ENCODE results near the gene OSMR. TPM values are rescaled to one million over a fixed set of nuclear protein-coding genes. Genes with fewer than 3 reads are reported as not detected.

OSMR gene
- total RNA-seq, 1 donor from 2014 or later: 11.7 TPM

DNA sequence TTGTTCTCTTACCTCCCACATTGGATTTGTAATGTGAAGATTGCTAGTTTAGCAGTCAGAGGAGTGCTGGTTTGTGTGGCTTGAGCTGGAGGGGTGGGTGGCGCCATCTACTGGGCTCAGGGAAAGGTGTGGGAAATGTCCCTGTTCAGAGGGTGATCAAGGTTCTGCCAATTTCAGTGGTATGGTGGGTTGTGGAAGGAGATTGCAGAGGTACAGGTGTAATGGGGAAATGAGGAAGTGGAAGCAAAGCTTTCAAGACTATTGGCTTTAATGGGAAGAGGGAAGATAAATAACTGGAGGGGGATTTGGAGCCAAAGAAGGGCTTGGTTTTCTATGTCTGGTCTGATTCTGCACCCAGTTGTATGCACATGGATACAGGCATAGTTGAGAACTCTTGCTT is 76.4 kb downstream of the OSMR start:
- Histone ChIP-seq H3K27me3 (ENCODE audit: low read depth) (no peaks in the 10 kb centered on the region), H3K27ac (replicated peaks) (no peak overlapping the region), H3K9me3 (replicated peaks) (no peaks in the 10 kb centered on the region), H3K36me3 (peaks cover 76% of the 10 kb centered on the region), H3K4me1 (peaks cover 14% of the 10 kb centered on the region), H3K4me3 (no peak overlapping the region)
- intact Hi-C loops (cut with micrococcal nuclease): no loop called here
- TF ChIP-seq, protein P1, sequence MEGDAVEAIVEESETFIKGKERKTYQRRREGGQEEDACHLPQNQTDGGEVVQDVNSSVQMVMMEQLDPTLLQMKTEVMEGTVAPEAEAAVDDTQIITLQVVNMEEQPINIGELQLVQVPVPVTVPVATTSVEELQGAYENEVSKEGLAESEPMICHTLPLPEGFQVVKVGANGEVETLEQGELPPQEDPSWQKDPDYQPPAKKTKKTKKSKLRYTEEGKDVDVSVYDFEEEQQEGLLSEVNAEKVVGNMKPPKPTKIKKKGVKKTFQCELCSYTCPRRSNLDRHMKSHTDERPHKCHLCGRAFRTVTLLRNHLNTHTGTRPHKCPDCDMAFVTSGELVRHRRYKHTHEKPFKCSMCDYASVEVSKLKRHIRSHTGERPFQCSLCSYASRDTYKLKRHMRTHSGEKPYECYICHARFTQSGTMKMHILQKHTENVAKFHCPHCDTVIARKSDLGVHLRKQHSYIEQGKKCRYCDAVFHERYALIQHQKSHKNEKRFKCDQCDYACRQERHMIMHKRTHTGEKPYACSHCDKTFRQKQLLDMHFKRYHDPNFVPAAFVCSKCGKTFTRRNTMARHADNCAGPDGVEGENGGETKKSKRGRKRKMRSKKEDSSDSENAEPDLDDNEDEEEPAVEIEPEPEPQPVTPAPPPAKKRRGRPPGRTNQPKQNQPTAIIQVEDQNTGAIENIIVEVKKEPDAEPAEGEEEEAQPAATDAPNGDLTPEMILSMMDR (IDR thresholded peaks at IDR 0.05; ENCODE audit: borderline replicate concordance): peak; percentile 75
- DNase-seq: peak; percentile 43

DNA sequence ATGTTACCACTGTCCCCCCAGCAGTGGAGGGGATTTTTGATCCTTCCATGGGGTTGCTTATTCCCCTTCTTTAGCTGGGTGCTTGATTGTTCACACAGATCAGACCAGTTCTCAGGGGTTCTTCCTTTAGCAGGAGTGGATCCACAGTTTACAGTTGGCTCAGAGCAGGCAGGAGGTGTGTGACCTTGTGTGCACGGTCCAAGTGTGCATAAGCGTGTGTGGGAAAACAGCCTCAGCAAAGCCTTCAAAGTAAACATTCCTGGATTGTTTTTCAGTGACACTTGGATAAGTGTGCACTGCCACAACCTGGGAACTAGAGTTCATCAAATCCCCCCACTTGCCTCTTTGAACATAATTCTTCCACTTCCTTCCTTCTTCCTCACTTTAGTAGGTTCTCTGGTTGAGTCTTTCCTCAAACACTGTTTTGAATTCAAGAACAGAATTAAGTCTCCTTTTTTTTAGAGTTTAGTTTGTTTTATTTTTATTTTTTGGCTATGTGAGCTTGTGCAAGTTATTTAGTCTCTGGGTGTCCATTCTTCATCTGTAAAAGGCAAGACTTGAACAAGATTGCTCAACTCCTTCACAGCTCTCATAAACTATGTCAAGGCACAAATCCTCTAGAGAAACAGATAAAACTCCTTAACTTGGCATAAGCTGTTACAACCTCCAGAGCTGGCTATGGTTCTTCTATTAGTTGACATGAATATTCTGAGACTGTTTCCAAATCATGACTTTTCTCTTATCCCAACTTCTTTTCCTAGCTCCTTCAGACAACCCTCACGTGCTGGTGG is 78.0 kb downstream of the OSMR start:
- Histone ChIP-seq H3K9me3 (replicated peaks) (no peaks in the 10 kb centered on the region), H3K36me3 (peaks cover 77% of the 10 kb centered on the region), H3K4me3 (no peak overlapping the region), H3K4me1 (peaks cover 14% of the 10 kb centered on the region), H3K27me3 (ENCODE audit: low read depth) (no peaks in the 10 kb centered on the region), H3K27ac (replicated peaks) (peak overlapping the region; percentile 58)
- TF ChIP-seq, protein P1 (IDR thresholded peaks at IDR 0.05; ENCODE audit: borderline replicate concordance): no peak
- DNase-seq: no peak
- intact Hi-C loops (cut with micrococcal nuclease): no loop called here

DNA sequence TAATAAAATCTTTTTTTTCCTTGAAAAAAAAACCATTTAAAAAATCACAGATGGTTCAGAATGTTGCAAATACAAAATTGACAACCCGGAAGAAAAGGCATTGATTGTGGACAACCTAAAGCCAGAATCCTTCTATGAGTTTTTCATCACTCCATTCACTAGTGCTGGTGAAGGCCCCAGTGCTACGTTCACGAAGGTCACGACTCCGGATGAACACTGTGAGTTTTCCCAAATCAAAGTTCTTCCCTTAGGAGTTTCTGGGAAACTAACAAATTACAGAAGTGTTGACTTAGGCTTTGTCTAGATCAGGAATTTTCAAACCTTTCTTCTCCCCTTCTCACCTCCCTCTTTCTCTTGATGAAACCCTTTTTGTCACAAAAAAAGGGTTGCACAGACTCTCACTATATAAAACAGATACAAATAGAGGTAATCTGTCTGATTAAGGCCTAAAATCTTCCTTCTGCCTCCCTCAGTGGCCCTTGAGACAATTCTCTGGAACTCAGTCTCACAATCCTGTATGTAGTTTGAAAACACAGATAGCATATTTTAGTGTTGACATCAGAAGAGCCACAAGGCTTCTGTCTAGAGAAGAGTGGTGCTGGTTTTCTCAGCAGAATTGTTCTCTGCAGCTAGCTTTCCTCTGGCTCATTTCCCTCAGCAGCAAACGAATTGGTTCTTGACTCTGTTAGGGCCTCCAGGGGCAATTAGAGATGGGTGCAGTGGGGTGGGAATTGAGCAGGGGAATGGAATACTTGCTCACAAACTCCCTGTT is 79.5 kb downstream of the OSMR start:
- DNase-seq: no peak
- H3K27me3 ChIP-seq (ENCODE audit: low read depth): no peaks in the 10 kb centered on the region
- H3K9me3 ChIP-seq (replicated peaks): no peaks in the 10 kb centered on the region
- peaks cover 14% of the 10 kb centered on the region for H3K4me1 ChIP-seq
- H3K36me3 ChIP-seq: peaks cover 65% of the 10 kb centered on the region
- H3K27ac ChIP-seq (replicated peaks): peak overlapping the region; percentile 52
- no peak overlapping the region for H3K4me3 ChIP-seq
- TF ChIP-seq, protein P1 (IDR thresholded peaks at IDR 0.05; ENCODE audit: borderline replicate concordance): no peak
- intact Hi-C loops (cut with micrococcal nuclease): no loop called here

DNA sequence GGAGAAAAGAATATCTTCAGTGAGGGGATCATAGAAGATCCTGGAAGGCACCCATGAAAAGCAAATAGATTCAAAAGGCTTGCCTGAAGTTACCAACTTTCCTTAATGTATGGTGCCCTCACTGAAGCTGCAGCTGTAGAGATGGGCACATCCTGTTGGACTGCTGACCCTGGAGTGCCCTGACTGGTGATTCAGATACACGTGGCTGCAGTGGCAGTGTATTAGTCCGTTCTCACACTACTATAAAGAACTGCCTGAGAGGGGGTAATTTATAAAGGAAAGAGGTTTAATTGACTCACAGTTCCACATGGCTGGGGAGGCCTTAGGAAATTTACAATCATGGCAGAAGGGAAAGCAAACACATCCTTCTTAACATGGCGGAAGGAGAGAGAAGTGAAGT is 80.3 kb downstream of the OSMR start:
- intact Hi-C loops (cut with micrococcal nuclease): no loop called here

DNA sequence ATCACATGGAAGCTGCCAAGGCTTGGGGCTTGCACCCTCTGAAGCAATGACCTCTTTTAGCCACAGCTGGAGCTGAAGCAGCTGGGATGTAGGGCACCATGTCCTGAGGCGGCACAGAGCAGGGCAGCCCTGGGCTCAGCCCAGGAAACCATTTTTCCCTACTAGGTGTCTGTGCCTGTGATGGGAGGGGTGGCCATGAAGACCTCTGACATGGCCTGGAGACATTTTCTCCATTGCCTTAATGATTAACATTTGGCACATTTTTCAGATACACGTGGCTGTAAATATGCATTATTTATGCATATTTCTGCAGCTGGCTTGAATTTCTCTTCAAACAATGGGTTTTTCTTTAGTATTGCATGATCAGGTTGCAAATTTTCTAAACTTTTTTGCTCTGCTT is 81.7 kb downstream of the OSMR start:
- intact Hi-C loops (cut with micrococcal nuclease): no loop called here
- Histone ChIP-seq H3K36me3 (peaks cover 60% of the 10 kb centered on the region), H3K27me3 (ENCODE audit: low read depth) (no peaks in the 10 kb centered on the region), H3K9me3 (replicated peaks) (no peaks in the 10 kb centered on the region), H3K27ac (replicated peaks) (no peak overlapping the region), H3K4me3 (no peak overlapping the region), H3K4me1 (peaks cover 14% of the 10 kb centered on the region)
- no peak for DNase-seq
- TF ChIP-seq, protein P1 (IDR thresholded peaks at IDR 0.05; ENCODE audit: borderline replicate concordance): no peak

More for the DNA sequence above, 80.3 kb downstream of the OSMR start:
- Histone ChIP-seq H3K36me3 (peaks cover 60% of the 10 kb centered on the region), H3K4me3 (no peak overlapping the region), H3K27ac (replicated peaks) (peak overlapping the region; percentile 52), H3K4me1 (peaks cover 14% of the 10 kb centered on the region), H3K27me3 (ENCODE audit: low read depth) (no peaks in the 10 kb centered on the region), H3K9me3 (replicated peaks) (no peaks in the 10 kb centered on the region)
- no peak for DNase-seq
- TF ChIP-seq, protein P1 (IDR thresholded peaks at IDR 0.05; ENCODE audit: borderline replicate concordance): no peak

All from left ventricle myocardium inferior (tissue), 1 donor.